ENCODE data around the gene PCDH15.

DNA sequence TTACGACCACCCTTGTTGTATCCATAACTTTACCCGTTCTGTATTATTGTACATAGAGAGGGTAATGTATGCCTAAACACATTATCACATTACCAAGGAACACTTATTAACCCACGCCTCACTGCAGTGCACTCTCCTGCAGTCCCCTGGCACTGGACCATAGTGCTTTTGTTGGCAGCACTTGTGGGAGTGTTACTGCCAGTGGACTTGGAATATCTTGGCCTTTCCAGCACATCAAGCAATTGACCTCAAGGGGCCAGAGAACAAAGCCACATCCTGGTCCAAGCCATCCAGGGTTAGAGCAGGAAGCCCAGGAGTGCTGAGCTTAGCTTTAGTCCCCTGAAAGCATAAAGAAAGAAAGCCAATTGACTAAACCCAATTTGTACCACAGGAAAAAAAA is 304.2 kb downstream of the PCDH15 start:
- no peak for TF ChIP-seq EZH2 (IDR thresholded peaks at IDR 0.05; ENCODE audit: insufficient read depth, poor library complexity, severe bottlenecking)
- TF ChIP-seq EZH2phosphoT487 (IDR thresholded peaks at IDR 0.05; ENCODE audit: insufficient read depth, low read depth), result no peak
